WTC11 (cell line): Measurements from ENCODE around the gene RPS8.

Experiments
- ZSCAN18 ChIP-seq: fragments of 250-450 bp; sonication (Bioruptor Pico); IDR thresholded peaks from 2 replicates; pipeline ENCODE4 v2.1.2; 2022; ENCODE audit warnings: mild to moderate bottlenecking, moderate library complexity
- TF ChIP-seq, protein P1 (sequence below): fragments of 200-600 bp; IDR thresholded peaks from 2 replicates; pipeline ENCODE4 v1.8.0; 2022; ENCODE audit warnings: antibody characterized with exemption
- TF ChIP-seq, protein P2 (sequence below): sonication (generic); formaldehyde crosslinking; IDR thresholded peaks from 2 replicates; pipeline ENCODE4 v1.8.1; 2023; ENCODE audit warnings: mild to moderate bottlenecking, missing genetic modification reagents

DNA sequence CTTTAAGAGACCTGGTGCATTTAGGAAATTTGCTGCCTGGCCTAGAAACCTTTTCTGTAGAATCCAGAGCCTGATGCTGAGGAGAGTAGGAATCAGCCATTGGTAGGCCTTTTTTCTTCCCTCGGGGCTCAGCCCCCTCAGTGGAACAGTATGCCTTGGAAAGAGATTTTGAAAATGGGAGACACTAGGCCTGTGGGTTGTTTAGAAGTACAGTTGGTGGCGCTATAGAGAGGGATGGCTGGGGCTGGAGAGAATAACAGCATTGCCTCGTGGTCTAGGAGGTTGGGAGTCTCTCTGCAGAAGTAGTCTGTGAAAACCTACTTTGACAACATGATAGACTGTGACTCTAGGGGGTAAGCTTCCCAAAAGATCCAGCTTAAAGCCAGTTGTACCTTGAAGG is 27.5 kb upstream of the RPS8 start:
- TF ChIP-seq, protein P1, sequence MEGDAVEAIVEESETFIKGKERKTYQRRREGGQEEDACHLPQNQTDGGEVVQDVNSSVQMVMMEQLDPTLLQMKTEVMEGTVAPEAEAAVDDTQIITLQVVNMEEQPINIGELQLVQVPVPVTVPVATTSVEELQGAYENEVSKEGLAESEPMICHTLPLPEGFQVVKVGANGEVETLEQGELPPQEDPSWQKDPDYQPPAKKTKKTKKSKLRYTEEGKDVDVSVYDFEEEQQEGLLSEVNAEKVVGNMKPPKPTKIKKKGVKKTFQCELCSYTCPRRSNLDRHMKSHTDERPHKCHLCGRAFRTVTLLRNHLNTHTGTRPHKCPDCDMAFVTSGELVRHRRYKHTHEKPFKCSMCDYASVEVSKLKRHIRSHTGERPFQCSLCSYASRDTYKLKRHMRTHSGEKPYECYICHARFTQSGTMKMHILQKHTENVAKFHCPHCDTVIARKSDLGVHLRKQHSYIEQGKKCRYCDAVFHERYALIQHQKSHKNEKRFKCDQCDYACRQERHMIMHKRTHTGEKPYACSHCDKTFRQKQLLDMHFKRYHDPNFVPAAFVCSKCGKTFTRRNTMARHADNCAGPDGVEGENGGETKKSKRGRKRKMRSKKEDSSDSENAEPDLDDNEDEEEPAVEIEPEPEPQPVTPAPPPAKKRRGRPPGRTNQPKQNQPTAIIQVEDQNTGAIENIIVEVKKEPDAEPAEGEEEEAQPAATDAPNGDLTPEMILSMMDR = no peak
- TF ChIP-seq ZSCAN18 (CRISPR knock-in tag) = no peak
- TF ChIP-seq, protein P2, sequence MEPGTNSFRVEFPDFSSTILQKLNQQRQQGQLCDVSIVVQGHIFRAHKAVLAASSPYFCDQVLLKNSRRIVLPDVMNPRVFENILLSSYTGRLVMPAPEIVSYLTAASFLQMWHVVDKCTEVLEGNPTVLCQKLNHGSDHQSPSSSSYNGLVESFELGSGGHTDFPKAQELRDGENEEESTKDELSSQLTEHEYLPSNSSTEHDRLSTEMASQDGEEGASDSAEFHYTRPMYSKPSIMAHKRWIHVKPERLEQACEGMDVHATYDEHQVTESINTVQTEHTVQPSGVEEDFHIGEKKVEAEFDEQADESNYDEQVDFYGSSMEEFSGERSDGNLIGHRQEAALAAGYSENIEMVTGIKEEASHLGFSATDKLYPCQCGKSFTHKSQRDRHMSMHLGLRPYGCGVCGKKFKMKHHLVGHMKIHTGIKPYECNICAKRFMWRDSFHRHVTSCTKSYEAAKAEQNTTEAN (CRISPR knock-in tag) = no peak
